Activated CD8-positive, alpha-beta memory T cell treated with anti-CD3 and anti-CD28 coated beads, Interleukin-2, amount 10 ng/mL, durations not matched to agents 7 days and 5 days (primary cell): Measurements from ENCODE around the gene IKBKG. TPM values are rescaled to one million over a fixed set of nuclear protein-coding genes. Genes with fewer than 3 reads are reported as not detected.

Experiments used
- ATAC-seq: fragments of 150-1000 bp; cut with Tn5 transposase; one replicate; pipeline ENCODE4 v1.10.0; 2021; ENCODE audit warnings: moderate library complexity
- CTCF ChIA-PET: fragments of 350-600 bp; sonication (Branson Sonifier 250); formaldehyde crosslinking; loops from one replicate; lab custom pipeline; 2021; ENCODE audit warnings: antibody characterized with exemption; lab: Charles Lee
- DNase-seq: peaks from one replicate; pipeline ENCODE4 v3.0.0-alpha.2; 2020
- H3K27ac Mint-ChIP-seq: one replicate; pipeline ENCODE4 v1.8.0; 2021; ENCODE audit warnings: mild to moderate bottlenecking, mixed read lengths
- H3K27me3 Mint-ChIP-seq: one replicate; pipeline ENCODE4 v1.8.0; 2021; ENCODE audit warnings: mixed read lengths
- H3K36me3 Mint-ChIP-seq: one replicate; pipeline ENCODE4 v1.8.0; 2021; ENCODE audit warnings: mild to moderate bottlenecking, mixed read lengths
- H3K4me1 Mint-ChIP-seq: one replicate; pipeline ENCODE4 v1.8.0; 2021; ENCODE audit warnings: mixed read lengths
- H3K4me3 Mint-ChIP-seq: one replicate; pipeline ENCODE4 v1.8.0; 2021; ENCODE audit warnings: mild to moderate bottlenecking, moderate library complexity, mixed read lengths
- H3K9me3 Mint-ChIP-seq: one replicate; pipeline ENCODE4 v1.8.0; 2022; ENCODE audit warnings: low read depth, mixed read lengths
- total RNA-seq, 2 experiments: library from RNA; stranded (reverse); gene quantifications; one replicate each; pipeline ENCODE4 v1.2.3, GENCODE V29; 2021

The IKBKG gene
- total RNA-seq, 2 experiments from 2014 or later, result 53.0 to 58.1 TPM

- Mint-ChIP-seq H3K4me1 (peaks cover 28% of the 10 kb centered on the region), H3K36me3 (peaks cover 4% of the 10 kb centered on the region), H3K9me3 (no peaks in the 10 kb centered on the region), H3K27ac (peak overlapping the region; percentile 85), H3K27me3 (no peaks in the 10 kb centered on the region), H3K4me3 (peak overlapping the region; percentile 80)
- CTCF ChIA-PET, result interaction anchor here (0.7 to 3.6 kb wide), 3 partner anchors 12 to 26 kb away, joined by 3 to 16 read pairs (median 3); no protein-coding TSS in a partner anchor
- ATAC-seq (no peak), DNase-seq (peak; percentile 50)
Measured at GRCh38 chrX:154515090-154515965, 32.1 kb upstream of the IKBKG start.

- ATAC-seq (peak; percentile 95), DNase-seq (peak; percentile 95)
- Mint-ChIP-seq H3K9me3 (no peaks in the 10 kb centered on the region), H3K27me3 (no peaks in the 10 kb centered on the region), H3K4me3 (peak within 1 kb of the TSS; percentile 81), H3K4me1 (peaks cover 26% of the 10 kb centered on the region), H3K27ac (peak within 1 kb of the TSS; percentile 85), H3K36me3 (peaks cover 2% of the 10 kb centered on the region)
- CTCF ChIA-PET, result interaction anchor here (1.1 to 3.6 kb wide), 2 partner anchors 12 to 26 kb away, joined by 3 to 16 read pairs; partner anchors contain the start of gene SLC10A3
Measured at GRCh38 chrX:154515966-154516655, 31.3 kb upstream of the IKBKG start, which contains the start of gene FAM3A. Gene FAM3A (minus strand): TSS chrX:154516232. CDS start chrX:154515772, 460 bp downstream.

- no peaks in the 10 kb centered on the region for H3K9me3 Mint-ChIP-seq
- peak overlapping the region; percentile 81 for H3K4me3 Mint-ChIP-seq
- ATAC-seq, result no peak
- peaks cover 22% of the 10 kb centered on the region for H3K4me1 Mint-ChIP-seq
- peaks cover 2% of the 10 kb centered on the region for H3K36me3 Mint-ChIP-seq
- H3K27me3 Mint-ChIP-seq, result no peaks in the 10 kb centered on the region
- peak overlapping the region; percentile 83 for H3K27ac Mint-ChIP-seq
- CTCF ChIA-PET, result interaction anchor here (1.1 to 3.6 kb wide), 2 partner anchors 11 to 27 kb away, joined by 3 to 16 read pairs; partner anchors contain the start of gene SLC10A3
- no peak for DNase-seq
Measured at GRCh38 chrX:154516656-154517100, 30.7 kb upstream of the IKBKG start.

- ATAC-seq (no peak), DNase-seq (no peak)
- H3K36me3 Mint-ChIP-seq, result peaks cover 2% of the 10 kb centered on the region
- CTCF ChIA-PET, result interaction anchor here (1.1 to 3.6 kb wide), 2 partner anchors 11 to 27 kb away, joined by 3 to 16 read pairs; partner anchors contain the start of gene SLC10A3
- no peaks in the 10 kb centered on the region for H3K9me3 Mint-ChIP-seq
- no peak overlapping the region for H3K27ac Mint-ChIP-seq
- no peaks in the 10 kb centered on the region for H3K27me3 Mint-ChIP-seq
- peaks cover 19% of the 10 kb centered on the region for H3K4me1 Mint-ChIP-seq
- H3K4me3 Mint-ChIP-seq, result no peak overlapping the region
Measured at GRCh38 chrX:154517101-154517781, 30.2 kb upstream of the IKBKG start.

- no peak for DNase-seq
- no peaks in the 10 kb centered on the region for H3K36me3 Mint-ChIP-seq
- CTCF ChIA-PET, result interaction anchor here (0.7 to 0.9 kb wide), 2 partner anchors 8 to 613 kb away, joined by 3 read pairs; no protein-coding TSS in a partner anchor
Measured at GRCh38 chrX:154519389-154519788, 28.0 kb upstream of the IKBKG start.

GRCh38 chrX:154525606-154526490 lies 21.6 kb upstream of the IKBKG start:
- Mint-ChIP-seq H3K36me3 (no peaks in the 10 kb centered on the region), H3K4me3 (no peak overlapping the region), H3K9me3 (no peaks in the 10 kb centered on the region), H3K4me1 (peaks cover 19% of the 10 kb centered on the region), H3K27me3 (no peaks in the 10 kb centered on the region), H3K27ac (peak overlapping the region; percentile 46)
- CTCF ChIA-PET, result interaction anchor here (1.0 to 2.6 kb wide), 4 partner anchors 11 to 152 kb away, joined by 3 to 10 read pairs (median 4); no protein-coding TSS in a partner anchor
- no peak for DNase-seq
- no peak for ATAC-seq

More at GRCh38 chrX:154519389-154519788, 28.0 kb upstream of the IKBKG start:
- Mint-ChIP-seq H3K4me1 (peaks cover 12% of the 10 kb centered on the region), H3K27me3 (no peaks in the 10 kb centered on the region), H3K9me3 (no peaks in the 10 kb centered on the region), H3K4me3 (no peak overlapping the region), H3K27ac (no peak overlapping the region)
- no peak for ATAC-seq

- Mint-ChIP-seq H3K4me3 (no peak overlapping the region), H3K36me3 (no peaks in the 10 kb centered on the region), H3K9me3 (no peaks in the 10 kb centered on the region), H3K27ac (peak overlapping the region; percentile 66), H3K27me3 (no peaks in the 10 kb centered on the region), H3K4me1 (peaks cover 19% of the 10 kb centered on the region)
- CTCF ChIA-PET, result interaction anchor here (0.6 to 3.2 kb wide), 15 partner anchors 9 to 154 kb away, joined by 3 to 16 read pairs (median 4); partner anchors contain the start of genes FAM3A and SLC10A3
- peak; percentile 78 for DNase-seq
- ATAC-seq, result peak; percentile 95
Measured at GRCh38 chrX:154526901-154527675, 20.3 kb upstream of the IKBKG start.

GRCh38 chrX:154529206-154529612 lies 18.2 kb upstream of the IKBKG start:
- CTCF ChIA-PET, result interaction anchor here (0.6 to 3.2 kb wide), 4 partner anchors 12 to 156 kb away, joined by 3 to 16 read pairs (median 6); partner anchors contain the start of genes FAM3A, FLNA and RPL10
- Mint-ChIP-seq H3K27me3 (no peaks in the 10 kb centered on the region), H3K4me1 (peaks cover 21% of the 10 kb centered on the region), H3K9me3 (no peaks in the 10 kb centered on the region), H3K36me3 (peaks cover 8% of the 10 kb centered on the region), H3K4me3 (no peak overlapping the region), H3K27ac (no peak overlapping the region)
- no peak for ATAC-seq
- no peak for DNase-seq

GRCh38 chrX:154530286-154530685 lies 17.1 kb upstream of the IKBKG start:
- no peaks in the 10 kb centered on the region for H3K9me3 Mint-ChIP-seq
- no peak overlapping the region for H3K27ac Mint-ChIP-seq
- no peak for DNase-seq
- ATAC-seq, result no peak
- CTCF ChIA-PET, result interaction anchor here (1.4 kb wide), 1 partner anchor 132 kb away, joined by 4 read pairs; the partner anchor contains the start of gene RPL10
- peaks cover 9% of the 10 kb centered on the region for H3K36me3 Mint-ChIP-seq
- H3K4me3 Mint-ChIP-seq, result no peak overlapping the region
- H3K4me1 Mint-ChIP-seq, result peaks cover 25% of the 10 kb centered on the region
- H3K27me3 Mint-ChIP-seq, result no peaks in the 10 kb centered on the region

GRCh38 chrX:154531626-154532025 lies 15.8 kb upstream of the IKBKG start:
- H3K4me3 Mint-ChIP-seq, result no peak overlapping the region
- H3K9me3 Mint-ChIP-seq, result no peaks in the 10 kb centered on the region
- peaks cover 14% of the 10 kb centered on the region for H3K4me1 Mint-ChIP-seq
- peaks cover 9% of the 10 kb centered on the region for H3K36me3 Mint-ChIP-seq
- no peak for DNase-seq
- ATAC-seq, result no peak
- CTCF ChIA-PET, result interaction anchor here (1.1 to 1.9 kb wide), 2 partner anchors 46 to 132 kb away, joined by 3 to 9 read pairs; partner anchors contain the start of genes RPL10 and UBL4A
- H3K27ac Mint-ChIP-seq, result no peak overlapping the region
- no peaks in the 10 kb centered on the region for H3K27me3 Mint-ChIP-seq

- CTCF ChIA-PET, result interaction anchor here (1.0 to 1.9 kb wide), 4 partner anchors 43 to 159 kb away, joined by 3 to 9 read pairs (median 6); partner anchors contain the start of genes FLNA, RPL10 and UBL4A
- Mint-ChIP-seq H3K36me3 (peaks cover 9% of the 10 kb centered on the region), H3K9me3 (no peaks in the 10 kb centered on the region), H3K27ac (no peak overlapping the region), H3K27me3 (no peaks in the 10 kb centered on the region), H3K4me3 (no peak overlapping the region), H3K4me1 (peaks cover 8% of the 10 kb centered on the region)
- DNase-seq (no peak), ATAC-seq (no peak)
Measured at GRCh38 chrX:154532690-154533089, 14.7 kb upstream of the IKBKG start.
